Activated CD8-positive, alpha-beta T cell treated with anti-CD3 and anti-CD28 coated beads for 36 hours (primary cell): Measurements from ENCODE around the gene RNF5. TPM values are rescaled to one million over a fixed set of nuclear protein-coding genes. Genes with fewer than 3 reads are reported as not detected.
"Not testable (repeated sequence)": the region's sequence is repeated elsewhere in the genome, so short reads cannot be mapped to it uniquely, and the experiment has no call there.

Experiments used
- ATAC-seq: fragments of 200-7000 bp; cut with Tn5 transposase; one replicate; pipeline ENCODE4 v1.10.0; 2021; ENCODE audit warnings: mild to moderate bottlenecking, moderate library complexity
- CTCF ChIA-PET: fragments of 350-600 bp; sonication (Branson Sonifier 250); formaldehyde crosslinking; loops from one replicate; lab custom pipeline; 2021; ENCODE audit warnings: antibody characterized with exemption; lab: Charles Lee
- POLR2A ChIA-PET: fragments of 350-600 bp; sonication (Branson Sonifier 250); formaldehyde crosslinking; loops from one replicate; lab custom pipeline; 2021; ENCODE audit warnings: antibody characterized with exemption; lab: Charles Lee
- DNase-seq: peaks from one replicate; pipeline ENCODE4 v3.0.0-alpha.2; 2020
- H3K27ac Mint-ChIP-seq: one replicate; pipeline ENCODE4 v1.8.0; 2021; ENCODE audit warnings: mild to moderate bottlenecking, mixed read lengths
- H3K27me3 Mint-ChIP-seq: one replicate; pipeline ENCODE4 v1.8.0; 2021; ENCODE audit warnings: mixed read lengths
- H3K36me3 Mint-ChIP-seq: one replicate; pipeline ENCODE4 v1.8.0; 2021; ENCODE audit warnings: low read depth, mixed read lengths
- H3K4me1 Mint-ChIP-seq: one replicate; pipeline ENCODE4 v1.8.0; 2021; ENCODE audit warnings: low read depth, mixed read lengths
- H3K4me3 Mint-ChIP-seq: one replicate; pipeline ENCODE4 v1.8.0; 2021; ENCODE audit warnings: mild to moderate bottlenecking, moderate library complexity, mixed read lengths
- H3K9me3 Mint-ChIP-seq: one replicate; pipeline ENCODE4 v1.8.0; 2021; ENCODE audit warnings: mixed read lengths
- CTCF ChIP-seq: fragments of 200-600 bp; IDR thresholded peaks from one replicate; pipeline ENCODE4 v1.8.0; 2022; ENCODE audit warnings: antibody characterized with exemption, mild to moderate bottlenecking
- intact Hi-C: fragments of 100-400 bp; cut with micrococcal nuclease; formaldehyde crosslinking; loops from one replicate; pipeline ENCODE4 v1.10.0; 2022
- total RNA-seq, 2 experiments: library from RNA; stranded (reverse); gene quantifications; one replicate each; pipeline ENCODE4 v1.2.3, GENCODE V29; 2021

The RNF5 gene
- total RNA-seq, 2 experiments from 2014 or later, result 55.4 to 57.9 TPM

GRCh38 chr6:32132110-32132509 is 46.1 kb upstream of the RNF5 start:
- ChIA-PET POLR2A (no interaction called here), CTCF (no interaction called here)

DNA sequence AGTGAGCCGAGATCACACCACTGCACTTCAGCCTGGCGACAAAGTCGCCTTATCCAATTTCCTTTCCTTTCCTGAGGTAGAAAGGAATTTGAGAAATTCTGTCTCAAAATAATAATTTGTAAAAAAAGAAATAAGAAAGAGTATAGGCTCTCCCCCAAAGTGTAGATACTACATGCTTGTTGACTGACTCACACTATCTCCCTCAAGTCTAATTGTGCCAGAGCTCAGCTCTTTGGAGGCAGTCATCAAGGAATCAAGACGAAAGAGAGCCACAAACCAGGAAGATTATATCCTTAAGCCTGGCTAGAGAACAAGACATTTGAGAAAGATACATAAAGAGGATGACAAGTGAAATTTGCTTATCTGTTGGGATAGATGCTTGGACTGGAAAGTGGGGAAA is 44.4 kb upstream of the RNF5 start:
- intact Hi-C loops, result no loop called here
- ChIA-PET POLR2A (no interaction called here), CTCF (no interaction called here)
- no peaks in the 10 kb centered on the region for H3K9me3 Mint-ChIP-seq
- TF ChIP-seq CTCF, result no peak
- peaks cover 11% of the 10 kb centered on the region for H3K4me1 Mint-ChIP-seq
- DNase-seq (no peak), ATAC-seq (no peak)
- no peaks in the 10 kb centered on the region for H3K27me3 Mint-ChIP-seq
- no peaks in the 10 kb centered on the region for H3K36me3 Mint-ChIP-seq
- H3K4me3 Mint-ChIP-seq, result no peak overlapping the region
- H3K27ac Mint-ChIP-seq, result no peak overlapping the region

More at GRCh38 chr6:32132110-32132509, 46.1 kb upstream of the RNF5 start:
- DNase-seq (no peak), ATAC-seq (no peak)
- Mint-ChIP-seq H3K4me1 (peaks cover 19% of the 10 kb centered on the region), H3K9me3 (no peaks in the 10 kb centered on the region), H3K27ac (no peak overlapping the region), H3K27me3 (no peaks in the 10 kb centered on the region), H3K36me3 (peaks cover 2% of the 10 kb centered on the region), H3K4me3 (no peak overlapping the region)
- no peak for TF ChIP-seq CTCF
- intact Hi-C loops, result no loop called here

- Mint-ChIP-seq H3K27ac (no peak overlapping the region), H3K27me3 (no peaks in the 10 kb centered on the region)
These were observed 40.8 kb upstream of the RNF5 start for GRCh38 chr6:32137454-32137853.

GRCh38 chr6:32139590-32139989 is 38.6 kb upstream of the RNF5 start:
- H3K27me3 Mint-ChIP-seq, result no peaks in the 10 kb centered on the region
- POLR2A ChIA-PET, result no interaction called here
- TF ChIP-seq CTCF, result no peak
- H3K27ac Mint-ChIP-seq, result no peak overlapping the region
- H3K4me3 Mint-ChIP-seq, result no peak overlapping the region
- intact Hi-C loops, result no loop called here
- CTCF ChIA-PET, result no interaction called here
- DNase-seq (no peak), ATAC-seq (no peak)
- H3K4me1 Mint-ChIP-seq, result no peaks in the 10 kb centered on the region
- H3K9me3 Mint-ChIP-seq, result no peaks in the 10 kb centered on the region
- no peaks in the 10 kb centered on the region for H3K36me3 Mint-ChIP-seq

More at GRCh38 chr6:32137454-32137853, 40.8 kb upstream of the RNF5 start:
- ATAC-seq (no peak), DNase-seq (no peak)
- intact Hi-C loops, result no loop called here
- no peaks in the 10 kb centered on the region for H3K36me3 Mint-ChIP-seq
- ChIA-PET CTCF (interaction anchor here (1.0 kb wide), 1 partner anchor 11 kb away, joined by 3 read pairs; no protein-coding TSS in a partner anchor), POLR2A (no interaction called here)
- H3K4me1 Mint-ChIP-seq, result no peaks in the 10 kb centered on the region
- H3K4me3 Mint-ChIP-seq, result no peak overlapping the region
- TF ChIP-seq CTCF, result no peak
- H3K9me3 Mint-ChIP-seq, result no peaks in the 10 kb centered on the region

DNA sequence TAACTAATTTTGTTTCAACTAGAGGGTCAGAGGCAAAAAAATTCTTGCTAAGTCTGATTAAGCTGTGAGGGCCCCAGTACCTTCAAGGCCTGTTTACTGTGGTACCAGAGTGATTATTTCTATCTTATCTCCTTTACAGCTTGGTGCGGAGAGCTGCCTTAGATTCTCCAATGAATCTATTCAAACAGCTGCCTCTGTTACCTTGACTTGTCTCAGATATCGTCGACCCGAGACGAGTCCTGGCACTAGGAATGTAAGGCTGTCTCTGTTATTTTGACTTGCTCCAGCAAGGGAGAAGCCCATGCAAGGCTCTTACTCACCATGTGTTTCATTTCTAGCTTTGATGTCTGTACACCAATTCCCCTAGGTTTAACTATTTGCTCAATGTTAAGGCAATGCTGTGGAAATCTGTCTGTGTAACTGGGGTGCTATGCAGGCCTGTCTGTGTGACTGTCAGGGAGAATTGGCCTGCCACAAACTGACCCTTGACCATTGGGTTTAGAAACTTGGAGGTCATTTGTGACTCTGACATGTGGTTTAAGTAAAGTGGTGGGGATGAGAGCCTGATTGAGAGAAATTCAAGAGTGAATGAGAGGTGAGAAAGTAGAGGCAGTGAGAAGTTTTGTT is 37.7 kb upstream of the RNF5 start:
- ATAC-seq (no peak), DNase-seq (no peak)
- Mint-ChIP-seq H3K4me1 (no peaks in the 10 kb centered on the region), H3K36me3 (no peaks in the 10 kb centered on the region), H3K4me3 (no peak overlapping the region), H3K27me3 (no peaks in the 10 kb centered on the region), H3K27ac (no peak overlapping the region), H3K9me3 (no peaks in the 10 kb centered on the region)
- intact Hi-C loops, result no loop called here
- no peak for TF ChIP-seq CTCF
- POLR2A ChIA-PET, result no interaction called here
- CTCF ChIA-PET, result interaction anchor here (1.1 kb wide), 1 partner anchor 18 kb away, joined by 3 read pairs; no protein-coding TSS in a partner anchor

GRCh38 chr6:32144238-32144637 is 34.0 kb upstream of the RNF5 start:
- H3K9me3 Mint-ChIP-seq, intact Hi-C loops, H3K36me3 Mint-ChIP-seq, H3K4me3 Mint-ChIP-seq, DNase-seq, POLR2A ChIA-PET, ATAC-seq, H3K27ac Mint-ChIP-seq: not testable (repeated sequence)
- peaks cover 14% of the 10 kb centered on the region for H3K27me3 Mint-ChIP-seq
- CTCF ChIA-PET, result interaction anchor here (1.4 kb wide), 1 partner anchor 26 kb away, joined by 5 read pairs; no protein-coding TSS in a partner anchor
- peaks cover 14% of the 10 kb centered on the region for H3K4me1 Mint-ChIP-seq
